ENCODE measurements around the gene BCKDHB.

The BCKDHB gene

GRCh38 chr6:80148220-80148619 lies 41.7 kb downstream of the BCKDHB start:
- no peak for TF ChIP-seq CTCF (IDR thresholded peaks at IDR 0.05; ENCODE audit: insufficient read depth, low read length, poor library complexity, severe bottlenecking)
- H3K4me3 ChIP-seq (replicated peaks; ENCODE audit: low read depth, low read length), result no peak overlapping the region
- no peaks in the 10 kb centered on the region for H3K27me3 ChIP-seq (replicated peaks; ENCODE audit: control insufficient read depth, insufficient read depth, low read length)
- peaks cover 1% of the 10 kb centered on the region; the same call in 1 of the 2 replicates for H3K36me3 ChIP-seq (ENCODE audit: control insufficient read depth, insufficient read depth, low read length)
- DNase-seq (ENCODE audit: extremely low read depth, insufficient read length), result peak; percentile 14

- Histone ChIP-seq H3K27me3 (replicated peaks; ENCODE audit: control insufficient read depth, insufficient read depth, low read length) (no peaks in the 10 kb centered on the region), H3K36me3 (ENCODE audit: control insufficient read depth, insufficient read depth, low read length) (no peaks in the 10 kb centered on the region), H3K4me3 (replicated peaks; ENCODE audit: low read depth, low read length) (no peak overlapping the region)
- no peak for TF ChIP-seq CTCF (IDR thresholded peaks at IDR 0.05; ENCODE audit: insufficient read depth, low read length, poor library complexity, severe bottlenecking)
- no peak for DNase-seq (ENCODE audit: extremely low read depth, insufficient read length)
These were observed 45.2 kb downstream of the BCKDHB start for GRCh38 chr6:80151635-80152034.

GRCh38 chr6:80154160-80154559 lies 47.7 kb downstream of the BCKDHB start:
- Histone ChIP-seq H3K27me3 (replicated peaks; ENCODE audit: control insufficient read depth, insufficient read depth, low read length) (no peaks in the 10 kb centered on the region), H3K4me3 (replicated peaks; ENCODE audit: low read depth, low read length) (no peak overlapping the region), H3K36me3 (ENCODE audit: control insufficient read depth, insufficient read depth, low read length) (peaks cover 1% of the 10 kb centered on the region; the same call in 1 of the 2 replicates)
- TF ChIP-seq CTCF (IDR thresholded peaks at IDR 0.05; ENCODE audit: insufficient read depth, low read length, poor library complexity, severe bottlenecking), result no peak
- no peak for DNase-seq (ENCODE audit: extremely low read depth, insufficient read length)

GRCh38 chr6:80156221-80156620 lies 49.8 kb downstream of the BCKDHB start:
- peaks cover 1% of the 10 kb centered on the region; the same call in 1 of the 2 replicates for H3K36me3 ChIP-seq (ENCODE audit: control insufficient read depth, insufficient read depth, low read length)
- TF ChIP-seq CTCF (IDR thresholded peaks at IDR 0.05; ENCODE audit: insufficient read depth, low read length, poor library complexity, severe bottlenecking), result no peak

GRCh38 chr6:80158478-80158989 lies 52.1 kb downstream of the BCKDHB start:
- DNase-seq (ENCODE audit: extremely low read depth, insufficient read length), result no peak
- Histone ChIP-seq H3K4me3 (replicated peaks; ENCODE audit: low read depth, low read length) (no peak overlapping the region), H3K27me3 (replicated peaks; ENCODE audit: control insufficient read depth, insufficient read depth, low read length) (no peaks in the 10 kb centered on the region), H3K36me3 (ENCODE audit: control insufficient read depth, insufficient read depth, low read length) (peaks cover 1% of the 10 kb centered on the region; the same call in 1 of the 2 replicates)
- TF ChIP-seq CTCF (IDR thresholded peaks at IDR 0.05; ENCODE audit: insufficient read depth, low read length, poor library complexity, severe bottlenecking), result no peak

More at GRCh38 chr6:80156221-80156620, 49.8 kb downstream of the BCKDHB start:
- Histone ChIP-seq H3K27me3 (replicated peaks; ENCODE audit: control insufficient read depth, insufficient read depth, low read length) (no peaks in the 10 kb centered on the region), H3K4me3 (replicated peaks; ENCODE audit: low read depth, low read length) (no peak overlapping the region)
- DNase-seq (ENCODE audit: extremely low read depth, insufficient read length), result no peak

GRCh38 chr6:80161434-80161833 lies 55.0 kb downstream of the BCKDHB start:
- Histone ChIP-seq H3K4me3 (replicated peaks; ENCODE audit: low read depth, low read length) (no peak overlapping the region), H3K27me3 (replicated peaks; ENCODE audit: control insufficient read depth, insufficient read depth, low read length) (no peaks in the 10 kb centered on the region), H3K36me3 (ENCODE audit: control insufficient read depth, insufficient read depth, low read length) (peaks cover 1% of the 10 kb centered on the region; the same call in 1 of the 2 replicates)
- TF ChIP-seq CTCF (IDR thresholded peaks at IDR 0.05; ENCODE audit: insufficient read depth, low read length, poor library complexity, severe bottlenecking), result no peak
- no peak for DNase-seq (ENCODE audit: extremely low read depth, insufficient read length)

Measured in GM06990 (cell line).